ENCODE results near the gene SPATA45. TPM values are rescaled to one million over a fixed set of nuclear protein-coding genes. Genes with fewer than 3 reads are reported as not detected.

The SPATA45 gene
- total and polyA plus RNA-seq, 3 donors from 2014 or later = 3.2 to 14.3 (median 11.1) TPM

DNA sequence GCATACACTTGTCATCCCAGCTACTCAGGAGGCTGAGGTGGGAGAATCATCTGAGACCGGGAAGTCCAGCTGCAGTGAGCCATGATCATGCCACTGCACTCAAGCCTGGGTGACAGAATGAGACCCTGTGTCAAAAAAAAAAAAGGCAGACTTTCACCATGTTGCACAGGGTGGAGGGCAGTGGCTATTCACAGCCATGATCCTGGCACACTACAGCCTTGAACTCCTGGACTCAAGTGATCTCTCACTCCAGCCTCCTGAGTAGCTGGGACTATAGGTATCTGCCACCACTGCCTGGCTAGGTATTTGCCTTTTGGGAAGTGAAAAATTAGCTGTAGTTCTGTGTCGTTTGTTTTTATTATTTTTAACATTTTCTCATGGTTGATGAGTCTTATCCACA is 19.1 kb downstream of the SPATA45 start:
- intact Hi-C loops (cut with DNase I; ENCODE audit: low total_unique reads) = no loop called here
- TF ChIP-seq CTCF (IDR thresholded peaks at IDR 0.05) (no peak), POLR2A (IDR thresholded peaks at IDR 0.05) (no peak)
- no peaks in the 10 kb centered on the region for H3K4me1 ChIP-seq
- no peak overlapping the region for H3K27ac ChIP-seq
- no peak for DNase-seq
- 76% methylated on average over 2 of the region's 2 CpGs for WGBS, 2 donors
- no peaks in the 10 kb centered on the region for H3K36me3 ChIP-seq (ENCODE audit: low read depth, missing control alignments)
- no peaks in the 10 kb centered on the region for H3K27me3 ChIP-seq
- no peak overlapping the region for H3K4me3 ChIP-seq
- no peaks in the 10 kb centered on the region for H3K9me3 ChIP-seq

GRCh38 chr1:212827831-212828278 is 19.6 kb downstream of the SPATA45 start:
- Histone ChIP-seq H3K4me3 (no peak overlapping the region), H3K27ac (no peak overlapping the region), H3K36me3 (ENCODE audit: low read depth, missing control alignments) (no peaks in the 10 kb centered on the region), H3K4me1 (no peaks in the 10 kb centered on the region), H3K9me3 (no peaks in the 10 kb centered on the region), H3K27me3 (no peaks in the 10 kb centered on the region)
- intact Hi-C loops (cut with DNase I; ENCODE audit: low total_unique reads) = no loop called here
- no peak for DNase-seq
- TF ChIP-seq POLR2A (IDR thresholded peaks at IDR 0.05) (no peak), CTCF (IDR thresholded peaks at IDR 0.05) (no peak)
- 88 to 96% methylated on average over 4 to 5 of the region's 5 CpGs for WGBS, 2 donors

DNA sequence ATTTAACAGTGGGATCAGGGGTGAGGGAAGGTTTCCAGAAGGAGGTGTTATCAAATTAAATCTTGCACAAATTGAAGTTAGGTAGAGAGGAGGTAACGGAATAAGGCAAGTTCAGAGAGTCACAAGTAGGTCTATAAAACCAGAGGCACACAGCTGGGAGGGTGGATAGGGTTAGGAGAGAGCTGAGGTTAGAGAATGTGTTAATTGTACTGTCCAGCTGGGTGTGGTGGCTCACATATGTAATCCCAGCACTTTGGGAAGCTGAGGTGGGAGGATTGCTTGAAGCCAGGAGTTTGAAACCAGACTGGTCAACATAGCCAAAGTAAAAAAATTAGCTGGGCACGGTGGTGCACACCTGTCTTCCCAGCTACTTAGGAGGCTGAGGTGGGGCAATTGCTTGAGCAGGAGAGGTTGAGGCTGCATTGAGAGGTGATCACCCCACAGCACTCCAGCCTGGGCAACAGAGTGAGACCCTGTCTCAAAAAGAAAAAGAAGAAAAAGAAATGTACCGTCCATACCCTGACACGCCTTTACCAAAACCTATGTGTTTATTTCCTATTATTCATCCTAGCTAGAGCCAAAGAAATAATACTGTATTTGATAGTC is 20.2 kb downstream of the SPATA45 start:
- H3K4me3 ChIP-seq = no peak overlapping the region
- no peaks in the 10 kb centered on the region for H3K9me3 ChIP-seq
- H3K4me1 ChIP-seq = no peaks in the 10 kb centered on the region
- no peaks in the 10 kb centered on the region for H3K27me3 ChIP-seq
- no peak for DNase-seq
- H3K27ac ChIP-seq = no peak overlapping the region
- TF ChIP-seq CTCF (IDR thresholded peaks at IDR 0.05) (no peak), POLR2A (IDR thresholded peaks at IDR 0.05) (no peak)
- 94 to 98% methylated on average over 4 of the region's 4 CpGs for WGBS, 2 donors
- intact Hi-C loops (cut with DNase I; ENCODE audit: low total_unique reads) = no loop called here
- no peaks in the 10 kb centered on the region for H3K36me3 ChIP-seq (ENCODE audit: low read depth, missing control alignments)

GRCh38 chr1:212825798-212826452 is 21.5 kb downstream of the SPATA45 start:
- no peak for DNase-seq
- 93 to 95% methylated on average over 6 of the region's 6 CpGs for WGBS, 2 donors
- Histone ChIP-seq H3K27me3 (no peaks in the 10 kb centered on the region), H3K4me1 (no peaks in the 10 kb centered on the region), H3K36me3 (ENCODE audit: low read depth, missing control alignments) (no peaks in the 10 kb centered on the region), H3K9me3 (no peaks in the 10 kb centered on the region), H3K27ac (no peak overlapping the region), H3K4me3 (no peak overlapping the region)
- intact Hi-C loops (cut with DNase I; ENCODE audit: low total_unique reads) = no loop called here
- TF ChIP-seq POLR2A (IDR thresholded peaks at IDR 0.05) = no peak
- no peak for TF ChIP-seq CTCF (IDR thresholded peaks at IDR 0.05)

DNA sequence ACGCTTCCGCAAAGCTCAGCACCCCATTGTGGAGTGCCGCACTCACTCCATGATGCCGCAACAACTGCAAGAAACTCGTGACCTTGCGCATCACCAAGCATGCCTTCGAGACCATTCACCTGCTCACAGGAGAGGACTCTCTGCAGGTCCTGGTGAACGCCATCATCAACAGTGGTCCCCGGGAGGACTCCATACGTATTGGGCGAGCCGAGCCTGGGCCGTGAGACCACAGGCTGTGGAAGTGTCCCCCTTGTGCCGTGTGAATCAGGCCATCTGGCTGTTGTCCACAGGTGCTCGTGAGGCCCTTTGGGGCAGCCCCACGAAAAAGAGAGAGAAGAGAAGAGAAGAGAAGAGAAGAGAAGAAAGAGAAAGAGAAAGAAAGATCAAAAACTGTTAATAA is 23.2 kb downstream of the SPATA45 start:
- H3K27ac ChIP-seq = no peak overlapping the region
- no peak for DNase-seq
- H3K36me3 ChIP-seq (ENCODE audit: low read depth, missing control alignments) = no peaks in the 10 kb centered on the region
- no peaks in the 10 kb centered on the region for H3K9me3 ChIP-seq
- intact Hi-C loops (cut with DNase I; ENCODE audit: low total_unique reads) = no loop called here
- H3K4me1 ChIP-seq = no peaks in the 10 kb centered on the region
- H3K27me3 ChIP-seq = no peaks in the 10 kb centered on the region
- TF ChIP-seq CTCF (IDR thresholded peaks at IDR 0.05) (no peak), POLR2A (IDR thresholded peaks at IDR 0.05) (no peak)
- 70 to 72% methylated on average over 16 of the region's 16 CpGs for WGBS, 2 donors
- H3K4me3 ChIP-seq = no peak overlapping the region
